ENCODE results near the gene RASSF4.
A peak's percentile ranks its signal among the peaks of the same experiment; 100 is the strongest.

RASSF4 gene

GRCh38 chr10:44949127-44949802 lies 10.3 kb upstream of the RASSF4 start:
- no peak for DNase-seq

- DNase-seq = no peak
Observed at GRCh38 chr10:44949915-44950314, 9.7 kb upstream of the RASSF4 start.

DNA sequence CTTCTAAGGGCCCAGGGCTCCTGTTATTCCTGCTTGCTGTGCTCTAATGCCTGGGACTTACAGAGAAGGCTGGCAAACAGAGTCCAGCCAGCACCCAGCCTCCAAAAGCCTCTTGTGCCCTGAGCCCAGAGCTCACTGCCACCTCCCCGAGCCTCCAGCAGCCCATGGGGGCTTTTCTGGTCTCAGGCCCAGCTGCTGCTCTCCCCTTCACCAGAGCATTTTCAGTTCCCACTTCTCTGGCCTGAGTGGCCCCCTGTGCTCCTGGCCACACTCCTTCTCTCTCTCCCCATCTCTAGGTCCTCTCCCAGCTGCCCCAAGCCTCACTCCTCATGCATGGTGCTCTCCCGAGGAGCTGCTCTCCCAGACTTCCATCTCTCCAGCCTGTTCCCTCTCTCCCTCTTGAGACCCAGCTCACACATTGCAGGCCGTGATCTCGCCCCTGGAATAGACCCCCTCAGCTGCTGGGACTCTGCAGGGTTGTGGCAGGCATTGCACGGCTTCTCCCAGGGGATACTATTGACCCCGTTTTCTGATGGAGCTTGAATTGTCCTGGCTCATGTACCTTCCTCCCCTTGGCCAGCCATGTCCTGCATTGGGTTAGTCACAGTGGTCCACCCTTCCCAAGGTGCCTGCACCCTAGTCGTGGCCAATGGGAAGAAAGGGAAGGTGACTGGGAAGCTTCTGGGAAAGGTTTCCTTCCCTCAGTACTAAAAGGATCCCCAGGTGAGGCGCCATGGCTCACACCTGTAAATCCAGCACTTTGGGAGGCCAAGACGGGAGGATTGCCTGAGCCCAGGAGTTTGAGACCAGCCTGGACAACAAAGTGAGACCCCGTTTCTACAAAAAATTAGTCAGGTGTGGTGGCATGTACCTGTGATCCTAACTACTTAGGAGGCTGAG lies 9.0 kb upstream of the RASSF4 start:
- DNase-seq = no peak

GRCh38 chr10:44951576-44952226 lies 7.9 kb upstream of the RASSF4 start:
- DNase-seq = no peak

GRCh38 chr10:44952779-44953231 lies 6.8 kb upstream of the RASSF4 start:
- no peak for DNase-seq

- DNase-seq = no peak
Observed at GRCh38 chr10:44954042-44954441, 5.6 kb upstream of the RASSF4 start.

DNA sequence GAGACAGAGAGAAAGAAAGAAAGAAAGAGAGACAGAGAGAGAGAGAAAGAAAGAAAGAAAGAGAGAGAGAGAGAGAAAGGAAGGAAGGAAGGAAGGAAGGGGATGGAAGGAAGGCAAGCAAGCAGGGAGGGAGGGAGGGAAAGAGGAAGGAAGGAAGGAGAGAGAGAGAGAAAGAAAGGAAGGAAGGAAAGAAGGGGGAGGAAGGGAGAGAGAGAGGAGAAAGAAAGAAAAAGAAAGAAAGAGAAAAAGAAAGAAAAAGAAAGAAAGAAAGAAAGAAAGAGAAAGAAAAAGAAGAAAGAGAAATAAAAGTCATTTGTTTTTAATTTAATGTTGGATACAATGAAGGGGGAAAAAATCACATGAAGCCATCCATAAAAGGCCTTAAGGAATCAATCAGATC lies 4.6 kb upstream of the RASSF4 start:
- DNase-seq = no peak

- no peak for DNase-seq
Observed at GRCh38 chr10:44955413-44956070, 4.1 kb upstream of the RASSF4 start.

GRCh38 chr10:44956226-44956625 lies 3.4 kb upstream of the RASSF4 start:
- peak in 1 of 2 donors; percentile 83 for DNase-seq

GRCh38 chr10:44956717-44957706 lies 2.6 kb upstream of the RASSF4 start:
- DNase-seq = no peak

DNA sequence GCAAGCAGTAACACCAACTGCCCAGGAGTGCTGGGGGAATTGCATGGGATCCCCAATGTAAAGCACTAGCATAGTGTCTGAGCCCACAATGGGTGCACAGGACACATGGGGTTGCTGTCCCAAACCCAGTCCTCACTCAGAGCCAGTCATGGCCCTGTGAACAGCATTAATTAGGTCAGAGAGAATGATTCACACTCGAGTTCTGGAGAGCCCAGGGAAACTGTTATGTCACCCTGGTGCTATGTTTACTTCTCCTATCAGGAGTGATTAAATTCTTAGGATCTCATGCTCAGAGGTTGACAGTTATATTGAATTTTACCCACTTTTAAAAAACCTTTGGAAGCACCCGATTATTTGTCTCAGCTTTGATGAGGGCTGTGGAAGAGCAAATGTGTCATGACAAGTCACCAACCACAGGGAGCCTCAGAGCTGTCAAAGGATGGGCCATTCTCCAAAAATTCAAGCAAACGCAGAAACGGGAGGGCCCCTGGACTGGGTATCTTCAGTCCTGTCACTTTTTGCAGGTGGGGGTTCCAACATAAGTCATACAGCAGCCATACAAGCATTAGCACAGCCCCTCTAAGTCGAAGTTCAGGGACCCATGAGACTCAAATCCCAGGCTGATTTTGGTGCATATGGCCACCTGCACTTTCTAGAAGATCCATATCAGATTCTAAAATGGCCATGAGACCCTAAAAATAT lies 1.3 kb upstream of the RASSF4 start:
- DNase-seq = peak; percentile 87 to 97

DNA sequence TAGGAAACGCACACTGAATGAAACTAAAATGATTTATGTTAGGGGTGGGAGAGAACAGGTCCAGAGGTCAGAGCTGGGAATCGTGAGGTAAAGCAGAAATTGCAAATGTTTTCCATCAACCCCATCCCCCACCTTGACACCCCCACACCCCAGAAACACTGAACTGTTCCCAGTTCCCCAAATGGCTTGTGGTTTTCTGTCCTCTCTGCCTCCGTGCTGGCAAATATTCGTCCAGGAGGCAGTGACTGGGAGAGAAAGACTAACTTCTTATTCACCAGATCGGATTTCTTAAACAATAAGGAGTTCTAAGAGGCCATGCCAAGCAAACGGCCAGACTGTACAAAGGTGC lies 730 bp upstream of the RASSF4 start:
- peak; percentile 60 to 71 for DNase-seq

- DNase-seq = no peak
Observed at GRCh38 chr10:44960088-44960460, 472 bp downstream of the RASSF4 start.

GRCh38 chr10:44960482-44961229 lies 1.1 kb downstream of the RASSF4 start:
- DNase-seq = no peak

DNA sequence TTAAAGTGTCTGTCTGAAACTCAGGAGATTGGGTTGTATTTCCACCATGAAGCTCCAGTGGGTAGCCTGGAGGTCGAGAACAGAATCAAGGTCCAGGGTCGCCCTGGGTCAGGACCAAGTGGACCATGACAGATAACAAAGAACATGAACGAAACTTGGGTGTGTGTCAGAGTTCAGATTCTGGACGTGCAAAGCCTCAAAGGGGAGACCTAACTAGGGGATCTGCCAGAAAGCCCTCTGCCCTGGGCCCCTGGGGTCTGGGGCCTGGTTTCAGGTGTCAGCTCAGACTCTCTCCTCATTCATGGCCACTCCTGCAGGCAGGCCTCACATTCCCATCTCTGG lies 1.6 kb downstream of the RASSF4 start:
- no peak for DNase-seq

DNA sequence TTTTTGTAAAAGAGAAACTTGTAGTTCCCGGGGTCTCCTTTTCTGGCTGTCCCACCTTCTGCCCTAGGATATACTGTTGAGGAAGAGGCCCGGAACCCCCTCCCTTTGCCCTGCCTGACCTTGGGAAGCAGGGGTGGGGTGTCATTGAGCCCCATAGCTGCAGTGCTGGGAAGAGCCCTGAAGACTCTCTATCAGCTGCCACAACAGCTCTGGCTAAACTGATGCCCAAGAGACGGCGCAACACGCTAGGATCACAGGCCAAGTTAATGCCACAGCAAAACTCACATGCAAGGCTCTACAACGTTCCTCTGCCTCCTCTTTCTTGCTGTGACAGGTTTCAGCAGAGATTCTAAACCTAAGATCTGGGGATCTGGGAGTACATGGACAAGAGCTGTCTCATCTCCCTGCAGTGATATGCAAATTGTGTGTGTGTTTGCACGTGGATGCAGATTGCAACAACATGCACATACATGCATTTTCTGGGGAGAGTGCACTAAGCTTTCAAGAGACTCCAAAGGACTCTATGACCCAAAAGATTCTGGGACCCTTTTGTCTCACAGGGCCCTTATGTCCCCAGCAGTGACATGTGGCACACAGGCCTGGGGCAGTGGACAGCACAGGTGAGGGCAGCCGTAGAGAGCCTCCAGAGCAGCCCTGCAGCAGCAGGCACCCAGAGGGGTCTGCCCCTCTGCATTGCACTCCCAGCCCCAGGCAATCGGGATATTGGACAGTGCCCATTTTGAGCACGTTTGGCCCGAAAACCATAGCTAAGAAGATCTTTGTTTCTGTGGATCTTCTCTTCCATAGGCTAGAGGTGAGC lies 2.5 kb downstream of the RASSF4 start:
- no peak for DNase-seq

GRCh38 chr10:44962870-44963738 lies 3.5 kb downstream of the RASSF4 start:
- DNase-seq = peak in 1 of 2 donors; percentile 52

DNA sequence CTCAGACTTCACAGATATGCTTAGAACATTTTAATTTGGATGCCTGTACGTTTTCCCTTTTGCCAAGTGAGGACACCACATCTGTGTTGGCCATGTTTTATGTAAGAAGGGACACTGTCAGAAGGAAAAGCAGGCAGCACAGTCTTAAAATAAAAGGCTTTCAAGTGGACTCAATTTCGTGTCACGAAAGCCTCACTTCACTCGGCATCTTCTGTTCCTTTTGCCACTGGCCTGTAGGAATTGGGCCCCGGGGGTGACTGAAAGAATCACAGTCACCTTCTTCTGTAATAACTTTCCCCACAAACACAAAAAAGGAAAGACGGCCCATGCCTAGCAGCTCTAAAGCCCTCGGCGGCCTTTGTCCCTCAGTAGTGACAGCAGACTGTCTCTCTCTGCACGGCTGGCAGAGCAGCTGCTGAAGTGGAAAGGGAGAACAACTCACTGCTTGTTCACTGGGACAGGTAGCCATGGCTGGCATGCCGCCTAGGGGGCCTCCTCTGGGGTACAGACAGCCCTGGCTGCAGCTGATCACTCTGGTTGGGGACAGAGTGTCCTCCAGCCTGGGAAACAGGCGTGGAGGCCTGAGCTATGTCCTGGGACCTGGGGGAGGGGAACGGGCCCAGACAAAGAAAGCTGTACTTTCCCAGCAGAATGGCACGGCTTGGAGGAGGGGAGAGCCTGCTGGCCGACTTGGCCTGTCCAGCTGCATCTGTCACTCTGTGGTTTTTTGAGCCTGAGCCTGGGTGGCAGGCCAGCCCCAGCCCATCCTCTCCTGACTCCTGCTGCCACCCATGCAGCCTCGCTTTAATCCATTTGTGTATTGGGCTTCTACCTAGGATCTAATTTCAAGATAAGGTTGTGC lies 4.4 kb downstream of the RASSF4 start:
- peak in 1 of 2 donors; percentile 81 for DNase-seq
